DND-41 (cell line): Measurements from ENCODE around the gene PLEKHA7.

ENCODE experiments used
- ATAC-seq: fragments of 200-7000 bp; cut with Tn5 transposase; 3 replicates; pipeline ENCODE4 v1.9.1; 2021; ENCODE audit warnings: low read depth; ENCODE audit not compliant: insufficient read depth
- DNase-seq: peaks from one replicate; pipeline ENCODE4 v3.0.0-alpha.2; 2020
- H2AFZ ChIP-seq: 2 replicates; pipeline ENCODE4 v1.6.0; 2012; ENCODE audit warnings: low read depth, low read length
- H3K27ac ChIP-seq: 2 replicates; pipeline ENCODE4 v1.5.1; 2012; ENCODE audit warnings: low read length, inconsistent platforms
- H3K27me3 ChIP-seq: fragments of 200-600 bp; sonication (generic); 2 replicates; pipeline ENCODE4 v1.6.0; 2012; ENCODE audit warnings: low read length, mild to moderate bottlenecking, inconsistent platforms; ENCODE audit not compliant: insufficient read depth, poor library complexity
- H3K36me3 ChIP-seq: 2 replicates; pipeline ENCODE4 v1.5.1; 2012; ENCODE audit warnings: low read length, inconsistent platforms; ENCODE audit not compliant: insufficient read depth
- H3K4me1 ChIP-seq: 2 replicates; pipeline ENCODE4 v1.5.1; 2012; ENCODE audit warnings: mild to moderate bottlenecking, low read length; ENCODE audit not compliant: insufficient read depth
- H3K4me2 ChIP-seq: 2 replicates; pipeline ENCODE4 v1.6.0; 2012; ENCODE audit warnings: mild to moderate bottlenecking, moderate library complexity, low read length, inconsistent platforms; ENCODE audit not compliant: insufficient read depth
- H3K4me3 ChIP-seq, 2 experiments: fragments of 200-600 bp in 1 of 2; shearing (Covaris generic) in 1 of 2; 2 replicates each; pipeline ENCODE4 v1.5.1; 2012 to 2016; ENCODE audit warnings: inconsistent platforms in 2 of 2, low read length in 2 of 2, mild to moderate bottlenecking in 2 of 2, low read depth in 1 of 2, moderate library complexity in 1 of 2
- H3K79me2 ChIP-seq: 2 replicates; pipeline ENCODE4 v1.6.0; 2012; ENCODE audit warnings: low read length, inconsistent platforms; ENCODE audit not compliant: insufficient read depth
- H3K9ac ChIP-seq: 2 replicates; pipeline ENCODE4 v1.6.0; 2012; ENCODE audit warnings: low read depth, mild to moderate bottlenecking, inconsistent platforms, low read length, moderate library complexity
- H3K9me3 ChIP-seq: 2 replicates; pipeline ENCODE4 v1.5.1; 2012; ENCODE audit warnings: low read length, moderate library complexity, mild to moderate bottlenecking, inconsistent platforms; ENCODE audit not compliant: insufficient read depth, severe bottlenecking
- H4K20me1 ChIP-seq: 2 replicates; pipeline ENCODE4 v1.6.0; 2012; ENCODE audit warnings: low read length; ENCODE audit not compliant: insufficient read depth
- EZH2 ChIP-seq: IDR thresholded peaks from 3 replicates; pipeline ENCODE4 v1.6.1; 2012; ENCODE audit warnings: borderline replicate concordance, low read depth, mild to moderate bottlenecking, moderate library complexity, low read length, inconsistent platforms; ENCODE audit not compliant: severe bottlenecking
- TF ChIP-seq, protein P1 (sequence below): IDR thresholded peaks from 2 replicates; pipeline ENCODE4 v1.5.1; 2012; ENCODE audit warnings: borderline replicate concordance, low read length, moderate library complexity, mild to moderate bottlenecking; ENCODE audit not compliant: poor library complexity, severe bottlenecking; ENCODE audit errors: extremely low read depth

PLEKHA7 gene

DNA sequence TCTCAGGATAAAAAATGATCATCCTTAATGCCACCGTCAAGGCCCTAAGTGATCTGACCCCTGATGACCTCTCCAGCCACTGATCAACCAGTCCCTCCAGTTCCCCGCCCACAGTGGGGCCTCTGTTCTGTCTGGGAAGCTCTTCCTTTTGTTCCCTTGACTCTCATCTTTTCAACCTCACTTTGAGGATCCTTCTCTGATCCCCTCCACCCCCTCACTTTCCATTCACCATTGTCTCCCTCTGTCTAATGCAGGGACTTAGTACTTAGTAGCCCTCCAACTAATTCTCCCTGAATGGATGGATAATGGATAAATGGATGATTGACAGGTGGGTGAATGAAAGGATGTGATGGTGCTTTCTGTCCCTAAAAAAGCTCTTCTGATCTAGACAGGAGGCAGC is 230.1 kb downstream of the PLEKHA7 start:
- ATAC-seq (no peak), DNase-seq (no peak)
- Histone ChIP-seq H3K4me1 (no peaks in the 10 kb centered on the region), H3K9me3 (no peaks in the 10 kb centered on the region), H4K20me1 (no peaks in the 10 kb centered on the region), H3K4me2 (no peak overlapping the region), H2AFZ (no peak overlapping the region), H3K9ac (no peak overlapping the region), H3K36me3 (no peaks in the 10 kb centered on the region), H3K27me3 (no peaks in the 10 kb centered on the region), H3K4me3 (no peak overlapping the region), H3K79me2 (no peaks in the 10 kb centered on the region), H3K27ac (no peak overlapping the region)
- TF ChIP-seq, protein P1, sequence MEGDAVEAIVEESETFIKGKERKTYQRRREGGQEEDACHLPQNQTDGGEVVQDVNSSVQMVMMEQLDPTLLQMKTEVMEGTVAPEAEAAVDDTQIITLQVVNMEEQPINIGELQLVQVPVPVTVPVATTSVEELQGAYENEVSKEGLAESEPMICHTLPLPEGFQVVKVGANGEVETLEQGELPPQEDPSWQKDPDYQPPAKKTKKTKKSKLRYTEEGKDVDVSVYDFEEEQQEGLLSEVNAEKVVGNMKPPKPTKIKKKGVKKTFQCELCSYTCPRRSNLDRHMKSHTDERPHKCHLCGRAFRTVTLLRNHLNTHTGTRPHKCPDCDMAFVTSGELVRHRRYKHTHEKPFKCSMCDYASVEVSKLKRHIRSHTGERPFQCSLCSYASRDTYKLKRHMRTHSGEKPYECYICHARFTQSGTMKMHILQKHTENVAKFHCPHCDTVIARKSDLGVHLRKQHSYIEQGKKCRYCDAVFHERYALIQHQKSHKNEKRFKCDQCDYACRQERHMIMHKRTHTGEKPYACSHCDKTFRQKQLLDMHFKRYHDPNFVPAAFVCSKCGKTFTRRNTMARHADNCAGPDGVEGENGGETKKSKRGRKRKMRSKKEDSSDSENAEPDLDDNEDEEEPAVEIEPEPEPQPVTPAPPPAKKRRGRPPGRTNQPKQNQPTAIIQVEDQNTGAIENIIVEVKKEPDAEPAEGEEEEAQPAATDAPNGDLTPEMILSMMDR: no peak
- TF ChIP-seq EZH2: no peak

DNA sequence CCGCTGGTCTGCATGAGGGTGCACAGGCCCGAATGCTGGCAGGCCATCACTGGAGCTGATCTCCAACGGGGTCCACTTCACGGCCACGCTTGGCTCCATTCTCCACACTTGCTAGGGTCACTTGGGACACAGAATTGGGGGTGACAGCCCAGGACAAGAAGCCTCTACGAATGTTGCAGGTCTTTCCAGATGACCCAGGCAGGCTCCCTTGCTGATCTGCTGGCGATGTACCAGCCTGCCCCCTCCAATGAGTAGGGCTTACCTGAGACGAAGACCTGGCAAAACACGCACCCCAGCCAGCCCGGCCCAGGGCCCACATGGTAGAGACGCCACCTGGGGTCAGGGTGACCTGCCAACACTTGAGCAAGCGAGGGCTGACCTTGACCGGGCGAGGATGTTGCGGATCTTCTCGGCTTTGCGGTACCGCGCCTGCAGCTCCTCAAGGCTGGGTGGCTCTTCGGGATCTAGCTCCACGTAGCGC is 230.9 kb downstream of the PLEKHA7 start:
- Histone ChIP-seq H3K4me1 (no peaks in the 10 kb centered on the region), H3K4me2 (no peak overlapping the region), H3K9me3 (no peaks in the 10 kb centered on the region), H3K27me3 (no peaks in the 10 kb centered on the region), H2AFZ (no peak overlapping the region), H3K79me2 (no peaks in the 10 kb centered on the region), H3K4me3 (no peak overlapping the region), H4K20me1 (no peaks in the 10 kb centered on the region), H3K27ac (no peak overlapping the region), H3K9ac (no peak overlapping the region), H3K36me3 (no peaks in the 10 kb centered on the region)
- ATAC-seq (no peak), DNase-seq (no peak)
- no peak for TF ChIP-seq EZH2
- TF ChIP-seq, protein P1: no peak

DNA sequence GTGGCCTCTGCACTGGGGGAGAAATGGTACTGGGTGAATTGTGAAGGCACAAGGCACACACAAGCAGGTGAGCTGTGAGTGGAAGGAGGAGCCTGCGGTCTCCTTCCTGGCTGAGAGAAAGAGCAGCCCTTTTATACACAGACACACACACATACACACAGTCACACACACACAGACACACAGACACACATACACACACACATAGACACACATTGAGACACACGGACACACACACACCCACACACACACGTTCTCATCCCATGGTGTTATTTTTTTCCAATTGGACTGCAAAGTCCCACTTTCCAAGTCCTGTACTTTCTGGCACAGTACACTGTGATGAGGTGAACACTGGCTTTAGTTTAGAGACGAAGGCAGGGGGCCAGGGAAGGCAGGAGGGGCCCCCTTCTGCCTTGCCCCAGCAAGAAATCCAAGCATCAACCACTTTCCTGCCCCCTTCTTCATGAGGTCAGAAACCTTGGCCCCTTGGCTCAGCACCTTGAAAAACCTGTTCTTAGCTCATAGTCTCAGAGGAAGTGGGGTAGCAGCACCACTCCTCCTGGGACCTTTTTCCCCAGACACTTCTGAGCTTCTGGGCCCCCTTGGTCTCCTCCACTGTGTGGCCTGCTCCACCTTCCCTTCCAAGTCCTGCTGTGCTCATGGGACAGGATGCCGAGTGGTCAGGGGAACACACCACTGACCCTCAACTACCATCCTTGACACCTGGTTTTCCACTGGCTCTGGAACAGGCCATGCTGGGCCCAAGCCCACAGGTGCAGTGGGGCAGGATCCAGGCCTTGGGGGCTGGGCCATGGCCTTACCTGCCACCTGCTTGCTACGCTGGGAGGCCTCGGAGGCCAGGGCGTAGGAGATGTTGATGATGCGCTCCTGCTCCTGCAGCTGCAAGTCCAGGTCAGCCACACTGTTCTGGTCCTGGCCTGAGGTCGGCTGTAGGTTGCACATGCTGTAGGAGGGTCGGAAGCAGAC is 232.0 kb downstream of the PLEKHA7 start:
- Histone ChIP-seq H3K4me3 (no peak overlapping the region), H3K9ac (no peak overlapping the region), H3K79me2 (no peaks in the 10 kb centered on the region), H3K27me3 (no peaks in the 10 kb centered on the region), H3K27ac (no peak overlapping the region), H3K4me1 (no peaks in the 10 kb centered on the region), H2AFZ (no peak overlapping the region), H4K20me1 (no peaks in the 10 kb centered on the region), H3K4me2 (no peak overlapping the region), H3K9me3 (no peaks in the 10 kb centered on the region), H3K36me3 (no peaks in the 10 kb centered on the region)
- TF ChIP-seq, protein P1: no peak
- TF ChIP-seq EZH2: no peak
- ATAC-seq: no peak
- no peak for DNase-seq
